Measurements from ENCODE around the gene USH2A. TPM values are rescaled to one million over a fixed set of nuclear protein-coding genes. Genes with fewer than 3 reads are reported as not detected.

The USH2A gene
- total RNA-seq, 6 experiments from 2014 or later, result 0.19 to 1.8 (median 0.81) TPM

DNA sequence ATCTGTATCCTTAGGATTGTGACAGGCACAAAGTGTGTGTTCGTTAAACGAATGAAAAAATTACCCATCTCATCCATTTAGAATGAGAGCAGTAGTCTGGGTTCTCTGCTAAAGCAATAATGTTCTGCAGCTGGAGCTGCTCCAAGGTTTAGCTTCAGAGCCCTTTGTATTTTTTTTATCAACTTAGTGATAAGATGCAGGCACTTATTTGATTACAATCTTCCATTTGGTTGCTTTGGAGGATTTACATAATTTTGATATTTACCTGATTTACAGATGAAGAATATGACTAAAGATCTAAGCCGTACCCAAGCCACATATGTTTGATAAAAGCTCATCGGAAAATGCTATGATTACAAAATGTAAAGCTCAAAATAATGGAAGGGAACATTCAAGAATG, 654.9 kb downstream of the USH2A start:
- H3K9me3 ChIP-seq, result no peaks in the 10 kb centered on the region
- DNase-seq (no peak), ATAC-seq (no peak)
- no peaks in the 10 kb centered on the region for H3K27me3 ChIP-seq
- H3K4me3 ChIP-seq, result no peak overlapping the region
- WGBS (ENCODE audit: insufficient coverage, low coverage, low lambda C conversion rate, missing lambda C conversion rate), result 68% methylated on average over 4 of the region's 4 CpGs
- H3K27ac ChIP-seq, result no peak overlapping the region
- no peaks in the 10 kb centered on the region for H3K36me3 ChIP-seq
- intact Hi-C loops (cut with DNase I), result no loop called here
- no peaks in the 10 kb centered on the region for H3K4me1 ChIP-seq
- no peak for TF ChIP-seq POLR2A (IDR thresholded peaks at IDR 0.05)
- TF ChIP-seq, protein P1, sequence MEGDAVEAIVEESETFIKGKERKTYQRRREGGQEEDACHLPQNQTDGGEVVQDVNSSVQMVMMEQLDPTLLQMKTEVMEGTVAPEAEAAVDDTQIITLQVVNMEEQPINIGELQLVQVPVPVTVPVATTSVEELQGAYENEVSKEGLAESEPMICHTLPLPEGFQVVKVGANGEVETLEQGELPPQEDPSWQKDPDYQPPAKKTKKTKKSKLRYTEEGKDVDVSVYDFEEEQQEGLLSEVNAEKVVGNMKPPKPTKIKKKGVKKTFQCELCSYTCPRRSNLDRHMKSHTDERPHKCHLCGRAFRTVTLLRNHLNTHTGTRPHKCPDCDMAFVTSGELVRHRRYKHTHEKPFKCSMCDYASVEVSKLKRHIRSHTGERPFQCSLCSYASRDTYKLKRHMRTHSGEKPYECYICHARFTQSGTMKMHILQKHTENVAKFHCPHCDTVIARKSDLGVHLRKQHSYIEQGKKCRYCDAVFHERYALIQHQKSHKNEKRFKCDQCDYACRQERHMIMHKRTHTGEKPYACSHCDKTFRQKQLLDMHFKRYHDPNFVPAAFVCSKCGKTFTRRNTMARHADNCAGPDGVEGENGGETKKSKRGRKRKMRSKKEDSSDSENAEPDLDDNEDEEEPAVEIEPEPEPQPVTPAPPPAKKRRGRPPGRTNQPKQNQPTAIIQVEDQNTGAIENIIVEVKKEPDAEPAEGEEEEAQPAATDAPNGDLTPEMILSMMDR (IDR thresholded peaks at IDR 0.05), result no peak

- intact Hi-C loops (cut with DNase I), result no loop called here
- no peaks in the 10 kb centered on the region for H3K9me3 ChIP-seq
- no peak overlapping the region for H3K27ac ChIP-seq
- no peak overlapping the region for H3K4me3 ChIP-seq
- WGBS (ENCODE audit: insufficient coverage, low coverage, low lambda C conversion rate, missing lambda C conversion rate), result 26% methylated on average over 2 of the region's 2 CpGs
- ATAC-seq (no peak), DNase-seq (no peak)
- no peaks in the 10 kb centered on the region for H3K27me3 ChIP-seq
- TF ChIP-seq, protein P1 (IDR thresholded peaks at IDR 0.05), result no peak
- no peak for TF ChIP-seq POLR2A (IDR thresholded peaks at IDR 0.05)
- H3K4me1 ChIP-seq, result no peaks in the 10 kb centered on the region
- H3K36me3 ChIP-seq, result no peaks in the 10 kb centered on the region
Measured at GRCh38 chr1:215767761-215768160, 655.5 kb downstream of the USH2A start.

- ATAC-seq, result no peak
- H3K4me3 ChIP-seq, result no peak overlapping the region
- no peaks in the 10 kb centered on the region for H3K27me3 ChIP-seq
- intact Hi-C loops (cut with DNase I), result no loop called here
- TF ChIP-seq, protein P1 (IDR thresholded peaks at IDR 0.05), result no peak
- no peak for TF ChIP-seq POLR2A (IDR thresholded peaks at IDR 0.05)
- H3K4me1 ChIP-seq, result no peaks in the 10 kb centered on the region
- WGBS (ENCODE audit: insufficient coverage, low coverage, low lambda C conversion rate, missing lambda C conversion rate), result 6% methylated on average over 1 of the region's 1 CpG
- H3K9me3 ChIP-seq, result no peaks in the 10 kb centered on the region
- no peak for DNase-seq
- no peak overlapping the region for H3K27ac ChIP-seq
- H3K36me3 ChIP-seq, result no peaks in the 10 kb centered on the region
Measured at GRCh38 chr1:215766521-215766920, 656.7 kb downstream of the USH2A start.

- H3K27ac ChIP-seq, result no peak overlapping the region
- no peaks in the 10 kb centered on the region for H3K9me3 ChIP-seq
- ATAC-seq, result no peak
- 70% methylated on average over 1 of the region's 1 CpG for WGBS (ENCODE audit: insufficient coverage, low coverage, low lambda C conversion rate, missing lambda C conversion rate)
- TF ChIP-seq, protein P1 (IDR thresholded peaks at IDR 0.05), result no peak
- no peak for TF ChIP-seq POLR2A (IDR thresholded peaks at IDR 0.05)
- H3K4me1 ChIP-seq, result no peaks in the 10 kb centered on the region
- intact Hi-C loops (cut with DNase I), result no loop called here
- DNase-seq, result no peak
- H3K36me3 ChIP-seq, result no peaks in the 10 kb centered on the region
- no peaks in the 10 kb centered on the region for H3K27me3 ChIP-seq
- H3K4me3 ChIP-seq, result no peak overlapping the region
Measured at GRCh38 chr1:215765833-215766232, 657.4 kb downstream of the USH2A start.

DNA sequence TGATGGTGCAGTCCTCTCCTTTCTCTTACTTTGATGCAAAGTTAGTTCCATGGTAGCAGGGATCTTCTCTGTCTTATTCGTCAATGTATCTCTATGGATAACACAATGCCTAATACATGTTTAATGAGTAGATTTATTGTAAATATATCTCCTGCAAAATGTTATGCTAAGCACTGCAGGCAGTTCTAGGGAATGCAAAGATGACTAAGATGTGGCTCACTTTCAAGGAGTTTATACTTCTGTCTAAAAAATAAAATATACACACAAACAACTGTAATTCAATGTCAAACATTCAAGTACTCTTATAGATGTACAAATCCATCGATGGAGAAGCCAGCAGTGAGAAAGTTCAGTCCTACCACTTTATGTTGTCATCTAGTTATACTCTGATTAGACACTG, 661.8 kb downstream of the USH2A start:
- no peak overlapping the region for H3K27ac ChIP-seq
- WGBS (ENCODE audit: insufficient coverage, low coverage, low lambda C conversion rate, missing lambda C conversion rate), result 84% methylated on average over 2 of the region's 2 CpGs

More for the DNA sequence above, 661.8 kb downstream of the USH2A start:
- no peaks in the 10 kb centered on the region for H3K36me3 ChIP-seq
- DNase-seq (no peak), ATAC-seq (no peak)
- H3K4me3 ChIP-seq, result no peak overlapping the region
- H3K4me1 ChIP-seq, result no peaks in the 10 kb centered on the region
- intact Hi-C loops (cut with DNase I), result no loop called here
- H3K27me3 ChIP-seq, result no peaks in the 10 kb centered on the region
- no peaks in the 10 kb centered on the region for H3K9me3 ChIP-seq
- no peak for TF ChIP-seq POLR2A (IDR thresholded peaks at IDR 0.05)
- TF ChIP-seq, protein P1 (IDR thresholded peaks at IDR 0.05), result no peak
